ENCODE data around the gene AMIGO2.

AMIGO2 gene

DNA sequence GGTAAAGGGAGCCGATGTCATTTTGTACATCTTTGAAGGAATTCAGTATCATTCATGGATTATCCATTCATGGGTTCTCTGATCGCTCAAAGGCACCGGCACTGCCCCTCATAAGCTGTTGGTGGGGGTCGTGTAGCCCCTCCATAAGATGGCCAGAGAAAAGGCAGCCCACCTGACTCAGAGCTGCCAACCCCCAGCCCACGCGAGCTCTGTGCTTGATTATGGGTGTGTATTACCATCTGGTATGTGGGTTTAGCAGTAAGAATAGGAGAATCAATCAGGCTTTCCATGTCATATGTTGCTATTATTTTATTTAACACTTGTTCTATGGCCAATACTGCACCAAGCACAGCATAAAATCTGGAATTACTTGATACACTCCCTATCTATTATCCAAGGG, 32.1 kb upstream of the AMIGO2 start:
- FAIRE-seq, result no peak
- DNase-seq (ENCODE audit: insufficient read length, low spot score), result no peak
- no peak for TF ChIP-seq PAX5 (IDR thresholded peaks at IDR 0.05; ENCODE audit: insufficient read depth, low read length, severe bottlenecking)
- no peak for TF ChIP-seq POLR2A (IDR thresholded peaks at IDR 0.05; ENCODE audit: low read depth, low read length)
- TF ChIP-seq POU2F2 (IDR thresholded peaks at IDR 0.05; ENCODE audit: low read depth, low read length), result no peak
- no peak for TF ChIP-seq POLR2AphosphoS5 (IDR thresholded peaks at IDR 0.05; ENCODE audit: low read depth, low read length)
- no peak for TF ChIP-seq SPI1 (IDR thresholded peaks at IDR 0.05; ENCODE audit: low read depth, low read length)

DNA sequence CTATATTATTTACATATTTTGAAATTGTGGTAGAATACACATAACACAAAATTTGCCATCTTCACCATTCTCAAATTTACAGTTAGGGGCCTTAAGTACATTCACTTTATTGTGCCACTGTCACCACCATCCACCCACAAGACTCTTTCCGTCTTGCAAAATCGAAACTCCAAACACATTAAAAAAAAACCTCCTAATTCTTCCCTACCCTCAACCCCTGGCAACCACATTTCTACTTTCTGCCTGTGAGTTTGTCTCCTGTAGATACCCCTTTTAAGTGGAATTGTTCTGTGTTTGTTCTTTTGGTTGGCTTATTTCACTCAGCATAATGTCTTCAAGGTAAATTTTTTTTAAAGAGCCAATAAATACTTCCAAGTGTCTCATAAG, 31.6 kb upstream of the AMIGO2 start:
- FAIRE-seq (no peak), DNase-seq (ENCODE audit: insufficient read length, low spot score) (no peak)

DNA sequence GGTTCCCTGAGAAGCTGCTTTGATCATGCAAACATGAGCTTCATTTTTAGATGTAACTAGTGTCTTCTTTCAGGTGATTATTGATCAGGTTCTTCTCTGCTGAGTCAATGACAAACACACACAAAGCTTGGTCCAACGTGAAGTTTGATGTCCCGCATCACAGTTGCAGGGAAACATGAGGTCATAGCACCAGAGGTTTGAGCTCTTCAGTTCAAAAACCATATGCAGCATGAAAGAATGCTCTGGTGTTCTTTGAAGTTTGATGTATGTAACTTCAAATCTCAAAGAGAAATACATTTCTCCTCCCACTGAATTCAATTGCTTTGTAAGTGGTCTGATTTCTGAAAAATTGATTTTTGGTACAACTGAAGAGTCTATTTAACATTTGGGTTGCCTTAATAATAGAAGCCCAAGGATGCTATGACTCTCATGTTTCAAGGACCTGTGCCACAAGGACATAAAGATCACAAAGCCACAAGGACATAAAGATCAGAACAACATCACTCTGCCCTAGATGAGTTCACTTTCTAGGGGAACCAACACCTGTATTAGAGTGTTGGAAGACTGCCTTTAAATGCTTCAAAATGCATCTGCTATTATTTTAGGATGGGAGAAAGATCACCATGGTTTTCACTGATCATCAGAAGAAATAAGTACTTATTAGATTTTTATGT, 31.1 kb upstream of the AMIGO2 start:
- FAIRE-seq, result no peak
- DNase-seq (ENCODE audit: insufficient read length, low spot score), result no peak
- no peak for TF ChIP-seq SPI1 (IDR thresholded peaks at IDR 0.05; ENCODE audit: low read depth, low read length)
- TF ChIP-seq TAF1 (IDR thresholded peaks at IDR 0.05; ENCODE audit: low read depth, low read length), result no peak
- no peak for TF ChIP-seq PAX5 (IDR thresholded peaks at IDR 0.05; ENCODE audit: insufficient read depth, low read length, severe bottlenecking)
- no peak for TF ChIP-seq POU2F2 (IDR thresholded peaks at IDR 0.05; ENCODE audit: low read depth, low read length)
- TF ChIP-seq POLR2A (IDR thresholded peaks at IDR 0.05; ENCODE audit: low read depth, low read length), result no peak
- no peak for TF ChIP-seq POLR2AphosphoS5 (IDR thresholded peaks at IDR 0.05; ENCODE audit: low read depth, low read length)

More for the DNA sequence above, 31.6 kb upstream of the AMIGO2 start:
- TF ChIP-seq POLR2A (IDR thresholded peaks at IDR 0.05; ENCODE audit: low read depth, low read length), result no peak
- TF ChIP-seq POLR2AphosphoS5 (IDR thresholded peaks at IDR 0.05; ENCODE audit: low read depth, low read length), result no peak
- TF ChIP-seq TAF1 (IDR thresholded peaks at IDR 0.05; ENCODE audit: low read depth, low read length), result no peak
- no peak for TF ChIP-seq POU2F2 (IDR thresholded peaks at IDR 0.05; ENCODE audit: low read depth, low read length)
- TF ChIP-seq PAX5 (IDR thresholded peaks at IDR 0.05; ENCODE audit: insufficient read depth, low read length, severe bottlenecking), result no peak
- no peak for TF ChIP-seq SPI1 (IDR thresholded peaks at IDR 0.05; ENCODE audit: low read depth, low read length)

DNA sequence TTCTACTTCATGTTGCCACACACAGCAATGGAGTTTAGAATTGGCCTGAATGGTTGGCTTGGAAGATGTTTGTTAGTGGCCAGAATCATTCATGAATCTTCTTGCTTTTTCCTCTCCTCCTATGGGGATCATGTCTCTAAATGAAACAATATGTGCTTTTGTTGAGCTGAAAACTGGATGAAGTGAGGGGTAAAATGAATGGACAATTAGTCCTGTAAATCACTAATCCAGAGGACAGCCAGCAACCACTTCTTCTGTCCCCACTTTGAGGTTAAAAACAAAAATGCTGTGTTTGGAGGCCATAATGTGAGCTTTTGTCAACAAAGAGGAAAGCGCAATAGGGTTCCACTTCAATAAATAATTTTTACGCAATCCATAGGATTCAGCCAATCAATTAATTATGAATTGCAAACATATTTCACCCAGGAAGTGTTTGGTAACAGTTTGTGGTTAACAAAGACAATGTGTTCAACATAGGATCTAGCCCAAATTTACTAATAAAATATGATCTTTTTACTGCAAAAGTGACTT, 30.3 kb upstream of the AMIGO2 start:
- TF ChIP-seq POLR2AphosphoS5 (IDR thresholded peaks at IDR 0.05; ENCODE audit: low read depth, low read length) (no peak), TAF1 (IDR thresholded peaks at IDR 0.05; ENCODE audit: low read depth, low read length) (no peak), POU2F2 (IDR thresholded peaks at IDR 0.05; ENCODE audit: low read depth, low read length) (no peak), PAX5 (IDR thresholded peaks at IDR 0.05; ENCODE audit: insufficient read depth, low read length, severe bottlenecking) (no peak), SPI1 (IDR thresholded peaks at IDR 0.05; ENCODE audit: low read depth, low read length) (no peak), POLR2A (IDR thresholded peaks at IDR 0.05; ENCODE audit: low read depth, low read length) (no peak)
- no peak for DNase-seq (ENCODE audit: insufficient read length, low spot score)
- no peak for FAIRE-seq

DNA sequence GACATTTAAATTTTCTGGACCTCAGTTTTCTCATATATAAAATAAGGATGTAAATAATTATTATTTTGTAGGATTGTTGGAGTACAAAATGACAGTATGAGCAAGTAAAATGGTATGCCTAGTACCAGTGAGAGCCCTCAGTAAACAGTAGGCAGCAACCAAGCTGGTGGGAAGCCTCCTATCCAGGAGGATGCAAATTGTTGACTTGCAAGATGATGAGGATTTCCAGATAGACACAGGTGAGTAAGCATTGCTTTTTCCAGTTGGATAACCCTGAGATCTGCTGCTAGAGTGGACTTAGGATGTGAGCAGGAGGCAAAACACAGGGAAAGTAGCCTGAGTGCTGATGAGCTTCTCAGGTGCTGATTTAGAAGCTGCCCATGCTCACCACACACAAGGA, 28.2 kb upstream of the AMIGO2 start:
- FAIRE-seq (no peak), DNase-seq (ENCODE audit: insufficient read length, low spot score) (no peak)
- no peak for TF ChIP-seq POLR2AphosphoS5 (IDR thresholded peaks at IDR 0.05; ENCODE audit: low read depth, low read length)
- no peak for TF ChIP-seq SPI1 (IDR thresholded peaks at IDR 0.05; ENCODE audit: low read depth, low read length)
- no peak for TF ChIP-seq POU2F2 (IDR thresholded peaks at IDR 0.05; ENCODE audit: low read depth, low read length)
- no peak for TF ChIP-seq PAX5 (IDR thresholded peaks at IDR 0.05; ENCODE audit: insufficient read depth, low read length, severe bottlenecking)
- TF ChIP-seq TAF1 (IDR thresholded peaks at IDR 0.05; ENCODE audit: low read depth, low read length), result no peak
- no peak for TF ChIP-seq POLR2A (IDR thresholded peaks at IDR 0.05; ENCODE audit: low read depth, low read length)

DNA sequence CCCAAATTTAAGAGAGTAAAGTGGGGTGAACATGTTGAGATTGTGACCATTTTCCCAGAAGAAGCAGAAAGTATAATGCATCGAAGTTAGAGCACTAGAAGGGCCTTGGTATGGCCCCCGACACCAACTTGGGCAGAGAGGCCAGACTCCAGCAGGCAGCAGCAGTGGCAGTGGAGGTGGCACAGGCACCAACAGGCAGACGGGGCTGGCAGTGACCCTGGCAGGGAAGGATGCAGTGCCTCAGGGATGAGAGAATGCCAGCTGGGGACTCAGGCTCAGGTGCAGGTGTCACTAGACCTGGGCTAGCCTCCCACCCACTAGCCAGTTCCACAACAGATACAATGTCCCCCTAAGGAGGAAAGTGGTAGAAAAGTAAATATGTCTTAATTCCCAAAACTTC, 27.7 kb upstream of the AMIGO2 start:
- no peak for FAIRE-seq
- TF ChIP-seq POLR2A (IDR thresholded peaks at IDR 0.05; ENCODE audit: low read depth, low read length) (no peak), SPI1 (IDR thresholded peaks at IDR 0.05; ENCODE audit: low read depth, low read length) (no peak), POU2F2 (IDR thresholded peaks at IDR 0.05; ENCODE audit: low read depth, low read length) (no peak), PAX5 (IDR thresholded peaks at IDR 0.05; ENCODE audit: insufficient read depth, low read length, severe bottlenecking) (no peak), TAF1 (IDR thresholded peaks at IDR 0.05; ENCODE audit: low read depth, low read length) (no peak), POLR2AphosphoS5 (IDR thresholded peaks at IDR 0.05; ENCODE audit: low read depth, low read length) (no peak)
- DNase-seq (ENCODE audit: insufficient read length, low spot score), result no peak

DNA sequence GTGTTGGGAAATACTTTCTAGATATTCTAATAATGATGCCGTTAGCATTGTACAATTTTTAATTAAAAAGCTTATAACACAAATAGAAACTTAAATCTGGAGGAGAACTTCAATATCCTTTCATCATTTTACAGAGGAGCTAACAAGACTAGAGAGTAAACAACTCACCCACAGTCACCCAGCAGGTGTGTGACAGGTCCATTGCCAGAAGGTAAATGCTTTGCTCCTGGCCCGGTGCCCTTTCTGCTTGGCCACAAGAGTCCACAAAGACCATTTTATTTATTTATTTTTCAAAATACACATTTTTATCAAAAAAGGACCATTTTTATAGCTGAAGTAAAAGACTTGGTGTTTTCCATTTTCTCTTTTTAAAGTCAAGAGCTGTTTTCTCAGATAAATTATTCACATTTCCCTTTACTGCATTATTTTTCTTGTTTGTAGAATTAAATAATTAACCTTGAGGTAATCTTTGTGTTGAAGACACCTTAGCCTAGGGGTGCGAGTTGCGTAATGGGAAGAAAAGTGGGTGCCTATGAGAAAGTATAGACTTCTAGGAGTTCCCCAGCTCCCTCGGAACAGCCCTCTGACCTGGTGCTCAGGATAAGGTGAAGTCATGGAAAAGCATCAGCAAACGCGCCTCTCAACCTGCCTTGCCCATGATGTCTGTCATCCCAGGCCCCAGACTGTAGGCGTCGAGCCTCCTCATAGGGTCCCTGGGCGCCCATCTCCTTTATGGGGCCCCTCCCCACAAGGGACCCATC, 26.3 kb upstream of the AMIGO2 start:
- FAIRE-seq (no peak), DNase-seq (ENCODE audit: insufficient read length, low spot score) (no peak)
- no peak for TF ChIP-seq SPI1 (IDR thresholded peaks at IDR 0.05; ENCODE audit: low read depth, low read length)
- TF ChIP-seq POLR2A (IDR thresholded peaks at IDR 0.05; ENCODE audit: low read depth, low read length), result no peak
- TF ChIP-seq TAF1 (IDR thresholded peaks at IDR 0.05; ENCODE audit: low read depth, low read length), result no peak
- no peak for TF ChIP-seq POU2F2 (IDR thresholded peaks at IDR 0.05; ENCODE audit: low read depth, low read length)
- TF ChIP-seq PAX5 (IDR thresholded peaks at IDR 0.05; ENCODE audit: insufficient read depth, low read length, severe bottlenecking), result no peak
- TF ChIP-seq POLR2AphosphoS5 (IDR thresholded peaks at IDR 0.05; ENCODE audit: low read depth, low read length), result no peak

DNA sequence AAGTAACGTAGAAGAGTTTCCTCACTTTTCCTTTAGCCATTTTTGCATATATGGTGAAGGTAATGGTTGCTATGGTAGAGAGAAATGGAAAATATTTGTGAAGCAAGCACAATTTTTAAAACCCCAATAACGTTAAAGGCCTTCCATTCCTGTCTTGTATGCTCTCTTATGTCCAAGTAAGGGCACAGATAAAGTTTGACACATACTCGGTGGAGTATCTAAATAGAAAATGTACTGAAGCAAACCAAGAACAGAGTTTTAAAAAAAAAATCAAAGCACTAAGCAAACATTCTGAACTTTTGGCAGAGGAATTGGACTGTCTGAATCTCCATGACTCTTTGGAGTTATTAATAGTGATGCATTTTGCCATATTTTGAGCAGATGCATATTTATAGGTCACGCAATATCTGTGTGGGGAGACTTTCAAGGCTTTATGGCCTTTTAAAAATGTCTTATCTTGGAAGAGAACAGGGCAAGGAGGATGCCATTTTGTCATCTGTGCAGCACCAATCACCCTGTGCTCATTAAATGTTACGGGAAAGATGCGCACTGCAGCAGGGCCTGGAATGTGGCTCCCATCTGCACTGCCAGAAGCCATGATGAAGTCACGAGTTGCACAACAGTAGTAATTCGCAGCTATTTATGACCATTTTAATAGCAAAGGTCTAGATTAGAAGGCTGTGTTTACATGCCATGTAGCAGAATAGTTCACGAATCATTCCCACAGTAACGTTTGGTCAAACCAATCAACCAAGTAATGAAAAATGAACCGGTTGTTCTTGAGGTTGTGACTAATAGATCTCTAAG, 23.3 kb upstream of the AMIGO2 start:
- no peak for DNase-seq (ENCODE audit: insufficient read length, low spot score)
- no peak for TF ChIP-seq SPI1 (IDR thresholded peaks at IDR 0.05; ENCODE audit: low read depth, low read length)
- no peak for TF ChIP-seq PAX5 (IDR thresholded peaks at IDR 0.05; ENCODE audit: insufficient read depth, low read length, severe bottlenecking)
- TF ChIP-seq TAF1 (IDR thresholded peaks at IDR 0.05; ENCODE audit: low read depth, low read length), result no peak
- no peak for TF ChIP-seq POLR2AphosphoS5 (IDR thresholded peaks at IDR 0.05; ENCODE audit: low read depth, low read length)
- no peak for TF ChIP-seq POLR2A (IDR thresholded peaks at IDR 0.05; ENCODE audit: low read depth, low read length)
- TF ChIP-seq POU2F2 (IDR thresholded peaks at IDR 0.05; ENCODE audit: low read depth, low read length), result no peak
- no peak for FAIRE-seq
